ENCODE data around the gene VAV2. TPM values are rescaled to one million over a fixed set of nuclear protein-coding genes. Genes with fewer than 3 reads are reported as not detected.

Gene VAV2
- total RNA-seq, 1 donor from 2014 or later = 12.7 TPM

DNA sequence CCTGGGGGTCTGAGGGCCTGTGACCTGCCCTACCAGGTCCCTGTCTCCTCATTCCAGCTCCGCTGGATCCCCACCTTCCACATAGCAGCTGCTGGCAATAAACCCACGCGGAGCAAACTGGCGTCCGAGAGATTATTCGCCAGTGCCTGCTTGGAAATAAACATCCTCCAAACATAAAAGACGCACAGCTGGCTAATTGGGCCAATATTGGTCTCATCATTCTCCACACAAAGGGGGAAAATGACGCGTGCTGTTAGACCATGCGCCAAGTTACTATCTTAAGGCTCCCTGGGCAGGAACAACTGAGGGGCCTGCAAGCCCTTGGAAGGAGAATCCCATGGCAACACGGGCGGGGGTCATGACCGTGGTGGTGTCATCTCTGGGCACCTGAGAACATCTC, 180.7 kb downstream of the VAV2 start:
- no peak overlapping the region for H3K27ac ChIP-seq
- intact Hi-C loops (cut with DNase I) = no loop called here
- H3K36me3 ChIP-seq = peaks cover 5 to 18% of the 10 kb centered on the region in 2 donors
- no peaks in the 10 kb centered on the region for H3K27me3 ChIP-seq
- H3K9me3 ChIP-seq = no peaks in the 10 kb centered on the region
- no peak overlapping the region for H3K4me3 ChIP-seq
- TF ChIP-seq, protein P1, sequence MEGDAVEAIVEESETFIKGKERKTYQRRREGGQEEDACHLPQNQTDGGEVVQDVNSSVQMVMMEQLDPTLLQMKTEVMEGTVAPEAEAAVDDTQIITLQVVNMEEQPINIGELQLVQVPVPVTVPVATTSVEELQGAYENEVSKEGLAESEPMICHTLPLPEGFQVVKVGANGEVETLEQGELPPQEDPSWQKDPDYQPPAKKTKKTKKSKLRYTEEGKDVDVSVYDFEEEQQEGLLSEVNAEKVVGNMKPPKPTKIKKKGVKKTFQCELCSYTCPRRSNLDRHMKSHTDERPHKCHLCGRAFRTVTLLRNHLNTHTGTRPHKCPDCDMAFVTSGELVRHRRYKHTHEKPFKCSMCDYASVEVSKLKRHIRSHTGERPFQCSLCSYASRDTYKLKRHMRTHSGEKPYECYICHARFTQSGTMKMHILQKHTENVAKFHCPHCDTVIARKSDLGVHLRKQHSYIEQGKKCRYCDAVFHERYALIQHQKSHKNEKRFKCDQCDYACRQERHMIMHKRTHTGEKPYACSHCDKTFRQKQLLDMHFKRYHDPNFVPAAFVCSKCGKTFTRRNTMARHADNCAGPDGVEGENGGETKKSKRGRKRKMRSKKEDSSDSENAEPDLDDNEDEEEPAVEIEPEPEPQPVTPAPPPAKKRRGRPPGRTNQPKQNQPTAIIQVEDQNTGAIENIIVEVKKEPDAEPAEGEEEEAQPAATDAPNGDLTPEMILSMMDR (IDR thresholded peaks at IDR 0.05) = no peak
- no peak for DNase-seq (ENCODE audit: low spot score in 2 of 2)
- no peaks in the 10 kb centered on the region for H3K4me1 ChIP-seq

DNA sequence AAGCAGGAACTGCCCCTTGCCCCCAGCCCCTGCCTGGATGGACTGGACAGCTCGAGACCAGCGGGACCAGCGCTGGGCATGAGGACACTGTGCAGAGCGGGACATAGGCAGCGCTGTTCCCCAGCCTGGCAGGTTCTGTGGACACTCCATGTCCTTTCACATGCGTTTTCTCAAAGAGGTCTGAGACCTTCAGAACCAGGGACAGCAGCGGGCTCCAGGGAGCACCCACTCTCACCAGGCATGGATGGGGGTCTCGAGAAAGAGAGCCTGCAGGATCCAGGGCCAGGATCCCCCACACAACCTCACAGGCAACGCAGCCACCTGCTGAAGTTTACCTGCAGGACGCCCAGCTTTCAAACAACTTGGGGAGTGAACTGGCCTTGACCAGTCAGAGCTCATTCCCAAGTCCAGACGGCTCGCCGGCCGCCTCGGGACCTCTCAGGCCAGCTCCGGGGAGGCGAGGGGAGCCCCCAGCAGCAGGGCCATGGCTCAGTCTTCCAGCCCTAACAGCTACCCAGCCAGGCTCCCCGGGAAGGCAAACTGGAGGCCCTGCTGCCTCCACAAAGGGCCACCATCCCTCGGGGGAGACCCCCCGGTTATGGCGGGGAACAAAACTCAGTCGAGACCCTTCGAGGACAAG, 181.4 kb downstream of the VAV2 start:
- H3K36me3 ChIP-seq = peaks cover 12 to 18% of the 10 kb centered on the region in 2 donors
- no peaks in the 10 kb centered on the region for H3K27me3 ChIP-seq
- H3K9me3 ChIP-seq = no peaks in the 10 kb centered on the region
- H3K4me3 ChIP-seq = no peak overlapping the region
- H3K27ac ChIP-seq = no peak overlapping the region
- intact Hi-C loops (cut with DNase I) = no loop called here
- no peaks in the 10 kb centered on the region for H3K4me1 ChIP-seq
- TF ChIP-seq, protein P1 (IDR thresholded peaks at IDR 0.05) = no peak
- no peak for DNase-seq (ENCODE audit: low spot score in 2 of 2)

DNA sequence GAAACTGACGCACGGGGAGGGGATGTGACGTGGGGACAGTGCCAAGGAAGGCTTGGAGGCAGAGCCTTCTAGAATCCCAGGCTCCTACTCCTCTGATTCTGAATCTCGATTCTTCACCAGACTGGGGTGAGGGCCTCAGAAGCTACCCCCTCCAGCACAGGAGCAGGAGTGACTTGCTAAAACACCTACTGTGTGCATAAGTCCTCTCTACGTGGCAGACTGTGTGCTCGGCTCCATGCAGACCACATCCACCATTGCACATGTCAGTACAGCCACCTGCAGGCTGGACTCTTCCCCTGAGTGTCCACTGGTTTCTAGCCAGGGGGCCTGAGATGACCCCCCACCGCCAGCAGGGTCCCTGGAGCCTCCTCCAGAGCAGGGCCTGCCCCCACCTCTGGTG, 182.8 kb downstream of the VAV2 start:
- intact Hi-C loops (cut with DNase I) = no loop called here
- Histone ChIP-seq H3K27ac (no peak overlapping the region), H3K4me1 (no peaks in the 10 kb centered on the region), H3K9me3 (no peaks in the 10 kb centered on the region), H3K36me3 (peaks cover 12 to 18% of the 10 kb centered on the region in 2 donors), H3K4me3 (no peak overlapping the region), H3K27me3 (no peaks in the 10 kb centered on the region)
- no peak for DNase-seq (ENCODE audit: low spot score in 2 of 2)
- TF ChIP-seq, protein P1 (IDR thresholded peaks at IDR 0.05) = no peak

DNA sequence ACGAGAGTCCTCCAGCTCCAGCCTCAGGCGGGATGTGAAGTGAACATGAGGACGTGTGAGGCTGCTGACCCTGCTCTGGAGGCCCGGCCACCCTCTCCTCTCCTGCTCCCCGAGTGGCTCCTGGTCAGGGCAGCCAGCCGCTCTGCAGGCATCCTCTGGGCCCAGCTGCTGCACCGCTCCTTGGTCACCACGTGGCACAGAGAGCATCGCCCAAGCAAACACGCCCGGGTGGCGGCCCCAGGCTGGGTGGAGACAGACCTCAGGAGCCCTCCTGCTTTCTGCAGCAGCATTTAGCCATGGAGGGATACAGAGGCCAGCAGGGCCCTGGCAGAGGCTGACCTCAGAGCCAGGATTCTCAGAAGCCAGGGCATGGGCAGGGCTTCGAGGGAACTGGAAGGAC, 184.3 kb downstream of the VAV2 start:
- intact Hi-C loops (cut with DNase I) = no loop called here
- Histone ChIP-seq H3K36me3 (peaks cover 12 to 18% of the 10 kb centered on the region in 2 donors), H3K27me3 (no peaks in the 10 kb centered on the region)

DNA sequence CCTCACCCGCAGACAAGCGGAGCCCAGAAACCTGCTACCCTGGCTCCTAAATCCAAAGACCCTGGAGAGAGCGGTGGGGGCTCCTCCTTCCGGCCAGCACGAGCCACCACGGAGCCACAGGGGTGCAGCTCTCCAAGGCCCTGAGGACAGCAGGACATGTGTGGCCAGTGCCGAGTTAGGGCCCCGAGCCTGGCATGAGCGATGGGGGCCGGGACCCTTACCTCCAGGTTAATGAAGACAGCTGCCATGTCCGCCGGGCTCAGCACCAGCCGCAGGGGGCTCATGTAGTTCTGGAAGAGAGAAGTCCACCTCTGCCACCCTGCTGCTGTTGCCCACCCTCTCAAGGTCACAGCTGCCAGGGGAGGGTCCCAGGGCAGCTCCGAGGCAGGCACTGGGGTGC, 185.1 kb downstream of the VAV2 start:
- TF ChIP-seq, protein P1 (IDR thresholded peaks at IDR 0.05) = no peak
- Histone ChIP-seq H3K4me1 (no peaks in the 10 kb centered on the region), H3K27me3 (no peaks in the 10 kb centered on the region), H3K9me3 (no peaks in the 10 kb centered on the region), H3K36me3 (peaks cover 12 to 18% of the 10 kb centered on the region in 2 donors), H3K4me3 (no peak overlapping the region), H3K27ac (no peak overlapping the region)
- DNase-seq (ENCODE audit: low spot score in 2 of 2) = no peak
- intact Hi-C loops (cut with DNase I) = no loop called here

More for the DNA sequence above, 184.3 kb downstream of the VAV2 start:
- H3K4me3 ChIP-seq = no peak overlapping the region
- no peaks in the 10 kb centered on the region for H3K4me1 ChIP-seq
- H3K27ac ChIP-seq = no peak overlapping the region
- TF ChIP-seq, protein P1 (IDR thresholded peaks at IDR 0.05) = no peak
- H3K9me3 ChIP-seq = no peaks in the 10 kb centered on the region
- no peak for DNase-seq (ENCODE audit: low spot score in 2 of 2)

DNA sequence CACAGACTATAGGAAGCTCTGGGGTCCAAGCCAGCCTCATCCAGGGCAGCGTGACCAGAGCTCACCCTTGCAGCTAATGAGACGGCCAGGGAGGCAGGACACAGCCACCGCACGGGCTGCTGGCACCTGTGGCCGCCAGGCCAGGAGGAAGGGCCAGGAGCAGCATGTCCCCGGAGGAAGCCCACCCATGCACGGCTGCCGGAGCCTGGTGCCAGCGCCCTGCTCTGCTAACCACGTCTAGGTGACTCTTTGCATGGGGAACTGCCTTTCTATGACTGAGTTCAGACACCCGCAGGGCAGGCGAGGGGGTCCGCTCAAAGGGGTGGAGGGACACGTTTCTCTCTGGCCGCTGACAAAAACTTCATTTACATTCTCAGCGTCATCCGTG, 185.5 kb downstream of the VAV2 start:
- no peaks in the 10 kb centered on the region for H3K4me1 ChIP-seq
- DNase-seq (ENCODE audit: low spot score in 2 of 2) = no peak
- peaks cover 12 to 18% of the 10 kb centered on the region in 2 donors for H3K36me3 ChIP-seq
- no peak overlapping the region for H3K27ac ChIP-seq
- no peaks in the 10 kb centered on the region for H3K27me3 ChIP-seq
- TF ChIP-seq, protein P1 (IDR thresholded peaks at IDR 0.05) = no peak
- H3K9me3 ChIP-seq = no peaks in the 10 kb centered on the region
- intact Hi-C loops (cut with DNase I) = no loop called here
- H3K4me3 ChIP-seq = no peak overlapping the region
